GM10266 (cell line): Measurements from ENCODE around the gene TMEM167B.

ENCODE experiments used
- DNase-seq: peaks from one replicate; pipeline ENCODE4 v3.0.0; 2012; ENCODE audit errors: extremely low spot score
- TF ChIP-seq, protein P1 (sequence below): IDR thresholded peaks from 2 replicates; pipeline ENCODE4 v1.5.1; 2012; ENCODE audit warnings: mild to moderate bottlenecking, low read depth; ENCODE audit not compliant: control insufficient read depth, insufficient read depth; ENCODE audit errors: missing control alignments

TMEM167B gene

GRCh38 chr1:109090196-109091077 is at the start of gene TMEM167B:
Gene TMEM167B (plus strand): TSS chr1:109090764. CDS start chr1:109090873, 109 bp downstream.
- DNase-seq = peak; percentile 82
- TF ChIP-seq, protein P1, sequence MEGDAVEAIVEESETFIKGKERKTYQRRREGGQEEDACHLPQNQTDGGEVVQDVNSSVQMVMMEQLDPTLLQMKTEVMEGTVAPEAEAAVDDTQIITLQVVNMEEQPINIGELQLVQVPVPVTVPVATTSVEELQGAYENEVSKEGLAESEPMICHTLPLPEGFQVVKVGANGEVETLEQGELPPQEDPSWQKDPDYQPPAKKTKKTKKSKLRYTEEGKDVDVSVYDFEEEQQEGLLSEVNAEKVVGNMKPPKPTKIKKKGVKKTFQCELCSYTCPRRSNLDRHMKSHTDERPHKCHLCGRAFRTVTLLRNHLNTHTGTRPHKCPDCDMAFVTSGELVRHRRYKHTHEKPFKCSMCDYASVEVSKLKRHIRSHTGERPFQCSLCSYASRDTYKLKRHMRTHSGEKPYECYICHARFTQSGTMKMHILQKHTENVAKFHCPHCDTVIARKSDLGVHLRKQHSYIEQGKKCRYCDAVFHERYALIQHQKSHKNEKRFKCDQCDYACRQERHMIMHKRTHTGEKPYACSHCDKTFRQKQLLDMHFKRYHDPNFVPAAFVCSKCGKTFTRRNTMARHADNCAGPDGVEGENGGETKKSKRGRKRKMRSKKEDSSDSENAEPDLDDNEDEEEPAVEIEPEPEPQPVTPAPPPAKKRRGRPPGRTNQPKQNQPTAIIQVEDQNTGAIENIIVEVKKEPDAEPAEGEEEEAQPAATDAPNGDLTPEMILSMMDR = no peak

DNA sequence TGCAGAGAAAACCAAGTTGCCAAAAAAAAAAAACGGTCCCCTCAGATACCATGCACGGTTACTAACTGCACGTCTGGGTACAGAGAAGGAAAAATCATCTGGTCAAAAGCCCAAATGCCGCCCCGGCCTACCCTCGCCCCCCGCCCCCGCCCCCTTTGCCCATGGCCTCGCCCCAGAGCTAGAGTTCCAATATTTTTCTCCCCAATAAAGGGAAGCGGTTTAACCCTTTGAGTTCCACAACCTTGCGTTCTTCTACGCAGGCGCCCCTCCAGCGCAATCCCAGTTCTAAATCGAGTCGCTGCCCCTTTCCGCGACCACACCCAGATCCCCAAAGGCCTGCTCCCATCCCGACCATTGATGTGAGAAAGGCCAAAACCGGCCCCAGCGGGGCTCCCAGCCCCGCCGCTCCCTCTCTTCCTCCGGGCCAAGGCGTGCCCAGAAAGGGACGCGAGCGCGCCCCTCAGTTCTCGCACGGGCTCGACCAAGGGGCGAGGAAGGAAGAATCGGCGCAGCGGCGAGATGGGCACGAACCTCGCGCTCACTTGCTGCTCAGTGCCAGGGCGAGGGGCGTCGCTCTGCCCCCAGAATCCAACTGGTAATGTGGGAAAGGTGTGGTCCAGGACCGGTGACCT is 49.5 kb upstream of the TMEM167B start:
- TF ChIP-seq, protein P1 = no peak
- no peak for DNase-seq

GRCh38 chr1:109041621-109042468 is 48.7 kb upstream of the TMEM167B start, which contains the start of gene WDR47:
Gene WDR47 (minus strand): TSS chr1:109042102. CDS start chr1:109023512, 18,590 bp downstream.
- peak; percentile 99 for DNase-seq
- TF ChIP-seq, protein P1 = no peak

DNA sequence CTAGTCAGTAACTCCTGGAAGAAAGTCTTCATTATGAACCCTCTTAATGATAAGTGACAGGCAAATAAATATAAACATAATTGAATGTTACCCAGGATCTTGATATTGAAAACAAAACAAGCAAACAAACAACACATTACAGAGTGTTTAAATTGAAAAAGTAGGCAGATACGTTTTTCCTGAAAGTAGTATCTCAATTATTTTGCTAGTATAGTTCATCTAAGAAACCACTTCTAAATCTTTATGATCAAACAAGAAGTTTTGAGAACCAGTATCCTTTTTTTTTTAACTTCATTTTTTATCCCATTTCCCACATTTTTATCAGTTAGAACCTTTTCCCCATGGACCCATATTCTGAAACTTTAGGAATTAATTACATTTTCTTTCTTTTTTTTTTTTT is 45.0 kb upstream of the TMEM167B start:
- no peak for DNase-seq
- TF ChIP-seq, protein P1 = no peak

DNA sequence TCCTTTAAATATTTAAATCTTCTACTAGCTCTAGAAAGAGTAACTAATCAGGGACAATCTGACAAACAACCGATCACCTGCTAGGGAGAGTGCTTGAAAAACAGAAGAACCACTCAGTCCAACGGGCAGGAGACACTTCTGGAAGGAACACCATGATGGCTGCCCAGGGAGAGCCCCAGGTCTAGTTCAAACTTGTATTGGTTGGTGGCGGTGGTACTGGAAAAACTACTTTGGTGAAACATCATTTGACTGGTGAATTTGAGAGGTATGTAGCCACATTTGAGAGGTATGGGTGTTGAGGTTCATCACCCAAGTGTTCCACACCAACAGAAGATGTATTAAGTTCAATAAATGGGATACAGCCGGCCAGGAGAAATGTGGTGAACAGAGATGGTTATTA is 43.9 kb upstream of the TMEM167B start:
- TF ChIP-seq, protein P1 = no peak
- no peak for DNase-seq

DNA sequence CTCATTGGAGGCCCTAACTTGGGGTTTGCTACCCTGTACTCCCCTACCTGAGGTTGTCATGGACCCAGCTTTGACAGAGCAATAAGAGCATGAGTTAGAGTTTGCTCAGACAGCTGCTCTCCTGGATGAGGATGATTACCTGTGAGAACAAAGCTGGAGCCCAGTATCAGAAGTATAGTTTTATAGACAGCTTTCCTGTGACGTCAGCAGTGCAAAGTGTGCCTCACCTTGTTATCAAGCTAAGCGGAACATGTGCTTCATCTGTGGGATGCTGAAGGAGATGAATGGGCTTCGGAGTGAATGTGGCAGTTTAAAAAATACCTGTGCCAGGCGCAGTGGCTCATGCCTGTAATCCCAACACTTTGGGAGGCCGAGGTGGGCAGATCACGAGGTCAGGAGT is 43.2 kb upstream of the TMEM167B start:
- TF ChIP-seq, protein P1 = no peak
- no peak for DNase-seq
